Thoracic aorta (tissue), 2 donors: ENCODE data around the gene LMCD1. TPM values are rescaled to one million over a fixed set of nuclear protein-coding genes. Genes with fewer than 3 reads are reported as not detected.
A peak's percentile ranks its signal among the peaks of the same experiment; 100 is the strongest.

Experiments
- ATAC-seq: fragments of 150-250 bp; one replicate; pipeline ENCODE4 v1.8.0; 2017; ENCODE audit warnings: low read depth; ENCODE audit not compliant: insufficient number of reproducible peaks, low FRiP score
- DNase-seq: peaks from one replicate; pipeline ENCODE4 v3.0.0-alpha.2; 2020; ENCODE audit warnings: low spot score
- H3K27ac ChIP-seq, 2 donors: fragments of 200-600 bp; sonication (generic); 1 replicate in 1 of 2; 2 replicates in 1 of 2; pipeline ENCODE4 v1.5.1; 2016; ENCODE audit warnings: mild to moderate bottlenecking in 2 of 2, moderate library complexity in 2 of 2
- H3K27me3 ChIP-seq: fragments of 200-600 bp; sonication (generic); replicated peaks from 2 replicates; pipeline ENCODE4 v1.6.0; 2016; ENCODE audit warnings: mild to moderate bottlenecking; ENCODE audit not compliant: insufficient read depth
- H3K36me3 ChIP-seq: fragments of 200-600 bp; sonication (generic); one replicate; pipeline ENCODE4 v1.5.1; 2016
- H3K4me1 ChIP-seq, 2 donors: fragments of 200-600 bp; sonication (generic); 1 replicate in 1 of 2; 2 replicates in 1 of 2; pipeline versions ENCODE4 v1.5.1 to v1.6.0; 2016; ENCODE audit warnings: low read depth in 2 of 2, mild to moderate bottlenecking in 1 of 2; ENCODE audit not compliant: control insufficient read depth in 1 of 2
- H3K4me3 ChIP-seq: fragments of 200-600 bp; sonication (generic); 2 replicates; pipeline ENCODE4 v1.5.1; 2016; ENCODE audit warnings: mild to moderate bottlenecking
- H3K9me3 ChIP-seq: fragments of 200-600 bp; sonication (generic); 2 replicates; pipeline ENCODE4 v1.5.1; 2016
- CTCF ChIP-seq: fragments of 200-600 bp; sonication (generic); IDR thresholded peaks from one replicate; pipeline ENCODE4 v1.5.1; 2019; ENCODE audit warnings: antibody characterized with exemption
- total RNA-seq, 2 donors: library from RNA; depleted of rRNA; stranded (reverse); fragments of >200 nt; gene quantifications; one replicate each; pipeline versions ENCODE4 v1.1.0 to v1.2.3, GENCODE V29; 2016

LMCD1 gene
- total RNA-seq, 2 donors from 2014 or later, result 813 to 852 TPM

GRCh38 chr3:8473990-8474389 lies 27.6 kb upstream of the LMCD1 start:
- Histone ChIP-seq H3K27ac (no peak overlapping the region), H3K4me1 (peaks cover 3 to 22% of the 10 kb centered on the region in 2 donors), H3K36me3 (no peaks in the 10 kb centered on the region), H3K27me3 (no peaks in the 10 kb centered on the region), H3K9me3 (no peaks in the 10 kb centered on the region), H3K4me3 (no peak overlapping the region)
- no peak for ATAC-seq
- no peak for TF ChIP-seq CTCF
- DNase-seq, result no peak

- no peak for TF ChIP-seq CTCF
- ATAC-seq, result no peak
- Histone ChIP-seq H3K4me3 (no peak overlapping the region), H3K9me3 (no peaks in the 10 kb centered on the region), H3K36me3 (no peaks in the 10 kb centered on the region), H3K4me1 (peaks cover 3 to 25% of the 10 kb centered on the region in 2 donors), H3K27me3 (no peaks in the 10 kb centered on the region), H3K27ac (no peak overlapping the region)
- no peak for DNase-seq
These were observed 26.6 kb upstream of the LMCD1 start for GRCh38 chr3:8474991-8475390.

- TF ChIP-seq CTCF, result no peak
- Histone ChIP-seq H3K36me3 (no peaks in the 10 kb centered on the region), H3K4me1 (peaks cover 34 to 65% of the 10 kb centered on the region in 2 donors), H3K27me3 (no peaks in the 10 kb centered on the region), H3K27ac (peak overlapping the region; percentile 92 to 96), H3K4me3 (no peak overlapping the region), H3K9me3 (no peaks in the 10 kb centered on the region)
- ATAC-seq, result no peak
- no peak for DNase-seq
These were observed 20.9 kb upstream of the LMCD1 start for GRCh38 chr3:8480699-8481098.

- no peak for DNase-seq
- TF ChIP-seq CTCF, result no peak
- H3K27me3 ChIP-seq, result no peaks in the 10 kb centered on the region
These were observed 20.2 kb upstream of the LMCD1 start for GRCh38 chr3:8481380-8481779.

GRCh38 chr3:8482263-8482662 lies 19.4 kb upstream of the LMCD1 start:
- Histone ChIP-seq H3K36me3 (no peaks in the 10 kb centered on the region), H3K27ac (peak overlapping the region; percentile 92 to 96), H3K4me1 (peaks cover 39 to 81% of the 10 kb centered on the region in 2 donors), H3K4me3 (no peak overlapping the region), H3K27me3 (no peaks in the 10 kb centered on the region), H3K9me3 (no peaks in the 10 kb centered on the region)
- no peak for TF ChIP-seq CTCF
- no peak for ATAC-seq
- no peak for DNase-seq

More at GRCh38 chr3:8481380-8481779, 20.2 kb upstream of the LMCD1 start:
- H3K27ac ChIP-seq, result peak overlapping the region; percentile 92 to 96
- ATAC-seq, result no peak
- H3K9me3 ChIP-seq, result no peaks in the 10 kb centered on the region
- no peaks in the 10 kb centered on the region for H3K36me3 ChIP-seq
- H3K4me3 ChIP-seq, result no peak overlapping the region
- H3K4me1 ChIP-seq, result peaks cover 36 to 72% of the 10 kb centered on the region in 2 donors
